Astrocyte (in vitro differentiated cells and primary cell): ENCODE results near the gene TRIM14. TPM values are rescaled to one million over a fixed set of nuclear protein-coding genes. Genes with fewer than 3 reads are reported as not detected.

Source experiments
- DNase-seq: peaks from one replicate; pipeline ENCODE4 v3.0.0-alpha.2; 2010; ENCODE audit warnings: low read depth
- FAIRE-seq: peaks from 2 replicates; lab custom pipeline; 2011; peaks lifted over from hg19 to GRCh38; lab: Jason Lieb, UNC
- H2AFZ ChIP-seq: 2 replicates; pipeline ENCODE4 v1.6.0; 2012; ENCODE audit warnings: low read depth, low read length, inconsistent platforms
- H3K27ac ChIP-seq: 2 replicates; pipeline ENCODE4 v1.5.1; 2011; ENCODE audit warnings: low read depth, low read length, inconsistent platforms
- H3K27me3 ChIP-seq: 2 replicates; pipeline ENCODE4 v1.6.0; 2011; ENCODE audit warnings: low read length, inconsistent platforms; ENCODE audit not compliant: insufficient read depth
- H3K36me3 ChIP-seq: 2 replicates; pipeline ENCODE4 v1.5.1; 2011; ENCODE audit warnings: low read length, inconsistent platforms; ENCODE audit not compliant: insufficient read depth
- H3K4me1 ChIP-seq: 2 replicates; pipeline ENCODE4 v1.5.1; 2011; ENCODE audit warnings: low read length, inconsistent platforms; ENCODE audit not compliant: insufficient read depth
- H3K4me2 ChIP-seq: 2 replicates; pipeline ENCODE4 v1.6.0; 2012; ENCODE audit warnings: low read length, inconsistent platforms
- H3K4me3 ChIP-seq: 2 replicates; pipeline ENCODE4 v1.5.1; 2011; ENCODE audit warnings: low read depth, mild to moderate bottlenecking, low read length, inconsistent platforms; ENCODE audit not compliant: insufficient read depth
- H3K79me2 ChIP-seq: 2 replicates; pipeline ENCODE4 v1.6.0; 2012; ENCODE audit warnings: mild to moderate bottlenecking, low read length, inconsistent platforms; ENCODE audit not compliant: insufficient read depth
- H3K9ac ChIP-seq: 2 replicates; pipeline ENCODE4 v1.6.0; 2012; ENCODE audit warnings: mild to moderate bottlenecking, low read length, inconsistent platforms
- H3K9me3 ChIP-seq: 2 replicates; pipeline ENCODE4 v1.5.1; 2012; ENCODE audit warnings: low read depth, mild to moderate bottlenecking, low read length, inconsistent platforms; ENCODE audit not compliant: insufficient read depth
- H4K20me1 ChIP-seq: 2 replicates; pipeline ENCODE4 v1.6.0; 2012; ENCODE audit warnings: low read length, inconsistent platforms; ENCODE audit not compliant: insufficient read depth
- H3K27ac Mint-ChIP-seq: one replicate; pipeline ENCODE4 v1.8.0; 2021; ENCODE audit warnings: mild to moderate bottlenecking, mixed read lengths; ENCODE audit not compliant: unreplicated experiment
- H3K27me3 Mint-ChIP-seq: one replicate; pipeline ENCODE4 v1.8.0; 2021; ENCODE audit warnings: low read depth, mixed read lengths; ENCODE audit not compliant: unreplicated experiment
- H3K36me3 Mint-ChIP-seq: one replicate; pipeline ENCODE4 v1.8.0; 2021; ENCODE audit warnings: low read depth, mixed read lengths; ENCODE audit not compliant: unreplicated experiment
- H3K4me1 Mint-ChIP-seq: one replicate; pipeline ENCODE4 v1.8.0; 2021; ENCODE audit warnings: low read depth, mixed read lengths; ENCODE audit not compliant: unreplicated experiment
- H3K4me3 Mint-ChIP-seq: one replicate; pipeline ENCODE4 v1.8.0; 2021; ENCODE audit warnings: mild to moderate bottlenecking, moderate library complexity, mixed read lengths; ENCODE audit not compliant: unreplicated experiment
- H3K9me3 Mint-ChIP-seq: one replicate; pipeline ENCODE4 v1.8.0; 2021; ENCODE audit warnings: mild to moderate bottlenecking, mixed read lengths; ENCODE audit not compliant: unreplicated experiment
- CTCF ChIP-seq: IDR thresholded peaks from 2 replicates; pipeline ENCODE4 v1.5.1; 2011; ENCODE audit warnings: low read depth, mild to moderate bottlenecking, inconsistent platforms, low read length, moderate library complexity; ENCODE audit not compliant: insufficient read depth
- EZH2 ChIP-seq: IDR thresholded peaks from 2 replicates; pipeline ENCODE4 v1.6.1; 2012; ENCODE audit warnings: mild to moderate bottlenecking, low read length, inconsistent platforms; ENCODE audit not compliant: insufficient read depth
- total RNA-seq: library from RNA; stranded (reverse); gene quantifications from 2 replicates; pipeline ENCODE4 v1.2.1, GENCODE V29; 2021

Gene TRIM14
- total RNA-seq, 1 donor from 2014 or later, result 34.1 TPM

DNA sequence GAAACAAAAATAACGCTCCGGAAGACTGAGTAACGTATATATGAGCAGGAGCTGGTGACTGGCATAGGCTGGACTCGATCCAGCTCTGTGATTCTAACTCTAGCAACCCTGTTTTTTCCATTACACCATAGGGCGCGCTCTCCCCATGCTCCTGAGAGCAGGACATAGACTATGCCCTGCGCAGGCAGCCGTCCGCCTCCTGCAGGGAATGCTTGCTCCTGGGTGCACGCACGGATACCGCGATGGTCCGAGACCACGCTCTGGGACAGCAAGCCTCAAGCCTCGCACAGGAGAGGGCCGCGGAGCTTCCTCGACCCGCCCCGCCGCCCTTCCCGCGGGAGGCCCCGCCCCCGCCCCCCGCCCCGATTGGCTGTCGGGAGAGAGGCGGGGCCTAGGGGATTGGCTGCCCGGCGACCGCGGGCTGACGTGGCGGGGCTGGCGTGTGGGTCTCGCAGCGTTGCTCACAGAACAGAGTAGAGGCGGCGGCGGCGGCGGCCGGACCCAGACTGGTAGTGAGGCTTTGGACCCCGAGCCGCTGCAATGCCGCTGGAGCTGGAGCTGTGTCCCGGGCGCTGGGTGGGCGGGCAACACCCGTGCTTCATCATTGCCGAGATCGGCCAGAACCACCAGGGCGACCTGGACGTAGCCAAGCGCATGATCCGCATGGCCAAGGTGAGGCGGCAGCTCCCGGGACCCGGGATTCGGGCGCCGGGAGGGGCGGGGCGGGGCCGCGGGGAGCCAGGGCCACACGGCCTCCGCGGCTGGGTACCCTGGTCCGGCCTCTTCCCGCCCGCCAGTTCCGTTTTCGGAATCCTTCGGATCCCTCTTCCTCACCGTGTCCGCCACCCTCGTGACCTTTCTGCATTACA, 62.5 kb downstream of the TRIM14 start, which contains the start of gene NANS:
Gene NANS, plus strand, starts transcription at position 464 of the 869 bp plus-strand sequence. Its CDS starts 77 bp downstream, at position 541.
- peak within 1 kb of the TSS; percentile 78 for H2AFZ ChIP-seq
- H3K4me1 Mint-ChIP-seq, result no peaks in the 10 kb centered on the region
- no peak for FAIRE-seq
- peaks cover 7% of the 10 kb centered on the region for H3K36me3 Mint-ChIP-seq
- no peaks in the 10 kb centered on the region for H3K36me3 ChIP-seq
- H3K4me2 ChIP-seq, result peak within 1 kb of the TSS; percentile 88
- no peaks in the 10 kb centered on the region for H3K9me3 Mint-ChIP-seq
- peak within 1 kb of the TSS; percentile 100 for H3K4me3 Mint-ChIP-seq
- H3K9ac ChIP-seq, result peak within 1 kb of the TSS; percentile 96
- no peaks in the 10 kb centered on the region for H3K27me3 ChIP-seq
- H3K27ac ChIP-seq, result peak within 1 kb of the TSS; percentile 85
- peak within 1 kb of the TSS; percentile 99 for H3K27ac Mint-ChIP-seq
- DNase-seq, result peak; percentile 90
- H3K27me3 Mint-ChIP-seq, result peaks cover 7% of the 10 kb centered on the region
- TF ChIP-seq EZH2 (no peak), CTCF (no peak)
- peaks cover 3% of the 10 kb centered on the region for H3K4me1 ChIP-seq
- no peaks in the 10 kb centered on the region for H3K9me3 ChIP-seq
- peaks cover 37% of the 10 kb centered on the region for H4K20me1 ChIP-seq
- H3K4me3 ChIP-seq, result peak within 1 kb of the TSS; percentile 91
- peaks cover 26% of the 10 kb centered on the region for H3K79me2 ChIP-seq

DNA sequence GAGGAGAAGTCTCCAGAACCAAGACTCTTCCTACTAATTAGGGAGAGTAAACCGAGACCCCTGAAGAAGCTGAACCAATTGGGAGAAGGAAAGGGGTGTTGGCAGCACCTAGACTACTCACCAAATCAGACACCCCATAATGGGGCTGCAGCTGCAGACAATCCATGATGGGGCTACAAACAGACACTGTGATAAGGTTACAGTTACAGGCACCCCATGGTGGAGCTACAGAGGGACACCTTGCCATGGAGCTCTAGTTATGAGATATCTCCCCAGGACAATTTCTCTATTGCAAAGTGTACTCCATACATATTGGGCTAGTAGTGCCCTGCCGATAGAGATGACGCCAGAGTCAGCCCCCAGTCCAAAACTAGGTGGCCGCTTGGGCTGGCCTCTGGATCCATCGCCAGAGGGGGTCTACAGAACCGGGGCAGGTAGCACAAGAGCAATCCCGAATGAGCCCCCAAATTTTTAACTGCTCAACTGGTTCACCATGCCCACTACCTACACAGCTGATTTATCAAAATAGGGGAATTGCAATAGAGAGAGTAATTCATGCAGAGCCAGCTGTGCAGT, 64.6 kb downstream of the TRIM14 start:
- H3K9ac ChIP-seq, result no peak overlapping the region
- H3K36me3 ChIP-seq, result no peaks in the 10 kb centered on the region
- no peak overlapping the region for H3K27ac ChIP-seq
- no peak overlapping the region for H3K4me3 ChIP-seq
- Mint-ChIP-seq H3K9me3 (no peaks in the 10 kb centered on the region), H3K27me3 (peaks cover 10% of the 10 kb centered on the region), H3K4me3 (no peak overlapping the region), H3K36me3 (no peaks in the 10 kb centered on the region), H3K27ac (no peak overlapping the region), H3K4me1 (no peaks in the 10 kb centered on the region)
- FAIRE-seq (no peak), DNase-seq (no peak)
- peaks cover 3% of the 10 kb centered on the region for H3K4me1 ChIP-seq
- H3K27me3 ChIP-seq, result no peaks in the 10 kb centered on the region
- H3K4me2 ChIP-seq, result no peak overlapping the region
- TF ChIP-seq EZH2 (no peak), CTCF (no peak)
- no peak overlapping the region for H2AFZ ChIP-seq
- H3K79me2 ChIP-seq, result peaks cover 21% of the 10 kb centered on the region
- H3K9me3 ChIP-seq, result no peaks in the 10 kb centered on the region
- peaks cover 22% of the 10 kb centered on the region for H4K20me1 ChIP-seq
